K562 (cell line): Measurements from ENCODE around the gene RNF32.

Experiments
- EZH2 ChIP-seq: IDR thresholded peaks from 2 replicates; pipeline ENCODE4 v1.6.1; 2012; ENCODE audit warnings: low read depth, mild to moderate bottlenecking, inconsistent platforms, low read length, borderline replicate concordance
- ZFX ChIP-seq: sonication (generic); formaldehyde crosslinking; IDR thresholded peaks from 2 replicates; pipeline ENCODE4 v1.8.0; 2022; ENCODE audit warnings: mild to moderate bottlenecking, missing genetic modification reagents, moderate library complexity

- TF ChIP-seq ZFX (CRISPR knock-in tag) (no peak), EZH2 (no peak)
Measured at GRCh38 chr7:156628562-156628961, 12.0 kb upstream of the RNF32 start.
